Naive thymus-derived CD4-positive, alpha-beta T cell (primary cell): ENCODE data around the gene PLPP4. TPM values are rescaled to one million over a fixed set of nuclear protein-coding genes. Genes with fewer than 3 reads are reported as not detected.

ENCODE experiments used
- ATAC-seq: fragments of 150-1000 bp; cut with Tn5 transposase; 2 replicates; pipeline ENCODE4 v1.10.0; 2021; ENCODE audit warnings: mild to moderate bottlenecking, moderate library complexity
- CTCF ChIA-PET: fragments of 350-600 bp; sonication (Branson Sonifier 250); formaldehyde crosslinking; loops from one replicate; lab custom pipeline; 2021; ENCODE audit warnings: antibody characterized with exemption; lab: Charles Lee
- POLR2A ChIA-PET: fragments of 350-600 bp; sonication (Branson Sonifier 250); formaldehyde crosslinking; loops from one replicate; lab custom pipeline; 2021; ENCODE audit warnings: antibody characterized with exemption, inconsistent platforms; lab: Charles Lee
- DNase-seq, 9 donors: peaks; one replicate each; pipeline versions ENCODE4 v3.0.0 to v3.0.0-alpha.2; 2020 to 2022; ENCODE audit warnings: mixed read lengths in 1 of 9
- H3K27ac ChIP-seq: one replicate; pipeline ENCODE4 v1.7.0; 2013; ENCODE audit warnings: mild to moderate bottlenecking, low read depth, low read length, moderate library complexity
- H3K27me3 ChIP-seq, 2 donors: one replicate each; pipeline ENCODE4 v1.7.0; 2013; ENCODE audit warnings: low read length in 2 of 2, mild to moderate bottlenecking in 2 of 2, moderate library complexity in 2 of 2; ENCODE audit not compliant: control insufficient read depth in 2 of 2, insufficient read depth in 2 of 2
- H3K36me3 ChIP-seq, 3 experiments: 1 replicate in 2 of 3; 2 replicates in 1 of 3; pipeline ENCODE4 v1.7.0; 2013; ENCODE audit warnings: low read length in 3 of 3, mild to moderate bottlenecking in 3 of 3, moderate library complexity in 1 of 3; ENCODE audit not compliant: insufficient read depth in 3 of 3, control insufficient read depth in 2 of 3
- H3K4me1 ChIP-seq, 2 donors: one replicate each; pipeline ENCODE4 v1.7.0; 2013; ENCODE audit warnings: low read length in 2 of 2, mild to moderate bottlenecking in 2 of 2, moderate library complexity in 1 of 2; ENCODE audit not compliant: control insufficient read depth in 2 of 2, insufficient read depth in 2 of 2
- H3K4me3 ChIP-seq: 2 replicates; pipeline ENCODE4 v1.7.0; 2013; ENCODE audit warnings: mild to moderate bottlenecking, low read length
- H3K9me3 ChIP-seq, 3 experiments: 1 replicate in 2 of 3; 2 replicates in 1 of 3; pipeline ENCODE4 v1.7.0; 2013; ENCODE audit warnings: low read length in 3 of 3; ENCODE audit not compliant: control insufficient read depth in 2 of 3
- H3K27ac Mint-ChIP-seq, 9 donors: one replicate each; pipeline ENCODE4 v1.8.0; 2020 to 2022; ENCODE audit warnings: mixed read lengths in 9 of 9, mild to moderate bottlenecking in 8 of 9, moderate library complexity in 5 of 9, inconsistent platforms in 2 of 9
- H3K27me3 Mint-ChIP-seq, 5 donors: one replicate each; pipeline ENCODE4 v1.8.0; 2021 to 2022; ENCODE audit warnings: mixed read lengths in 5 of 5, mild to moderate bottlenecking in 1 of 5
- H3K36me3 Mint-ChIP-seq, 5 donors: one replicate each; pipeline ENCODE4 v1.8.0; 2020 to 2022; ENCODE audit warnings: mixed read lengths in 5 of 5, mild to moderate bottlenecking in 3 of 5, inconsistent platforms in 1 of 5
- H3K4me1 Mint-ChIP-seq, 7 donors: one replicate each; pipeline ENCODE4 v1.8.0; 2020 to 2022; ENCODE audit warnings: mixed read lengths in 7 of 7, mild to moderate bottlenecking in 3 of 7, inconsistent platforms in 1 of 7
- H3K4me3 Mint-ChIP-seq, 10 donors: one replicate each; pipeline ENCODE4 v1.8.0; 2020 to 2022; ENCODE audit warnings: mild to moderate bottlenecking in 10 of 10, mixed read lengths in 10 of 10, moderate library complexity in 6 of 10, inconsistent platforms in 2 of 10
- H3K9me3 Mint-ChIP-seq, 11 donors: one replicate each; pipeline ENCODE4 v1.8.0; 2020 to 2022; ENCODE audit warnings: mixed read lengths in 11 of 11, mild to moderate bottlenecking in 4 of 11, inconsistent platforms in 1 of 11, moderate library complexity in 1 of 11
- intact Hi-C, 2 donors: fragments of 100-400 bp; cut with micrococcal nuclease; formaldehyde crosslinking; loops; one replicate each; pipeline ENCODE4 v1.15.1; 2023
- polyA plus RNA-seq, 2 donors: library from polyadenylated mRNA; unstranded; fragments of 300-500 nt; fragmentation: Illumina TruSeq; gene quantifications; one replicate each; pipeline ENCODE4 v1.2.3, GENCODE V29; 2021
- total RNA-seq, 6 experiments: library from RNA in 5 of 6; stranded (reverse) in 5 of 6; gene quantifications; 1 replicate in 5 of 6; 2 replicates in 1 of 6; pipeline ENCODE4 v1.2.3 and lab custom pipeline; 2021 to 2026

Gene PLPP4
- total and polyA plus RNA-seq, 7 experiments from 2014 or later = not detected

GRCh38 chr10:120573355-120573754 is 116.3 kb downstream of the PLPP4 start:
- H3K4me1 ChIP-seq = no peaks in the 10 kb centered on the region
- no peak overlapping the region for H3K27ac Mint-ChIP-seq
- no peaks in the 10 kb centered on the region for H3K36me3 ChIP-seq
- DNase-seq = no peak
- no peaks in the 10 kb centered on the region for H3K27me3 ChIP-seq
- ChIA-PET CTCF (no interaction called here), POLR2A (no interaction called here)
- H3K4me1 Mint-ChIP-seq = no peaks in the 10 kb centered on the region
- ATAC-seq = no peak
- H3K36me3 Mint-ChIP-seq = no peaks in the 10 kb centered on the region
- no peak overlapping the region for H3K4me3 Mint-ChIP-seq
- H3K27ac ChIP-seq = no peak overlapping the region
- intact Hi-C loops = no loop called here
- H3K9me3 Mint-ChIP-seq = peaks cover 0 to 4% (median 0%) of the 10 kb centered on the region in 11 donors
- H3K27me3 Mint-ChIP-seq = peaks cover 0 to 4% (median 0%) of the 10 kb centered on the region in 5 donors
- no peak overlapping the region for H3K4me3 ChIP-seq
- no peaks in the 10 kb centered on the region for H3K9me3 ChIP-seq

- CTCF ChIA-PET = no interaction called here
- intact Hi-C loops = no loop called here
- peaks cover 0 to 4% (median 0%) of the 10 kb centered on the region in 5 donors for H3K27me3 Mint-ChIP-seq
Measured at GRCh38 chr10:120574981-120575380, 118.0 kb downstream of the PLPP4 start.

GRCh38 chr10:120575411-120575810 is 118.4 kb downstream of the PLPP4 start:
- H3K27me3 ChIP-seq = no peaks in the 10 kb centered on the region
- H3K4me1 ChIP-seq = no peaks in the 10 kb centered on the region
- no peak overlapping the region for H3K4me3 Mint-ChIP-seq
- ATAC-seq (no peak), DNase-seq (no peak)
- peaks cover 0 to 4% (median 0%) of the 10 kb centered on the region in 11 donors for H3K9me3 Mint-ChIP-seq
- H3K9me3 ChIP-seq = no peaks in the 10 kb centered on the region
- H3K27me3 Mint-ChIP-seq = peaks cover 0 to 4% (median 0%) of the 10 kb centered on the region in 5 donors
- H3K4me1 Mint-ChIP-seq = no peaks in the 10 kb centered on the region
- intact Hi-C loops = no loop called here
- ChIA-PET CTCF (no interaction called here), POLR2A (no interaction called here)
- no peak overlapping the region for H3K27ac ChIP-seq
- no peak overlapping the region for H3K27ac Mint-ChIP-seq
- H3K36me3 Mint-ChIP-seq = no peaks in the 10 kb centered on the region
- no peak overlapping the region for H3K4me3 ChIP-seq
- no peaks in the 10 kb centered on the region for H3K36me3 ChIP-seq

More at GRCh38 chr10:120574981-120575380, 118.0 kb downstream of the PLPP4 start:
- Histone ChIP-seq H3K9me3 (no peaks in the 10 kb centered on the region), H3K4me1 (no peaks in the 10 kb centered on the region), H3K4me3 (no peak overlapping the region), H3K36me3 (no peaks in the 10 kb centered on the region), H3K27me3 (no peaks in the 10 kb centered on the region), H3K27ac (no peak overlapping the region)
- Mint-ChIP-seq H3K4me1 (no peaks in the 10 kb centered on the region), H3K27ac (no peak overlapping the region), H3K36me3 (no peaks in the 10 kb centered on the region), H3K9me3 (peaks cover 0 to 4% (median 0%) of the 10 kb centered on the region in 11 donors), H3K4me3 (no peak overlapping the region)
- ATAC-seq (no peak), DNase-seq (no peak)
- POLR2A ChIA-PET = no interaction called here

GRCh38 chr10:120578134-120578533 is 121.1 kb downstream of the PLPP4 start:
- H3K36me3 ChIP-seq = no peaks in the 10 kb centered on the region
- Mint-ChIP-seq H3K4me3 (no peak overlapping the region), H3K27me3 (peaks cover 0 to 4% (median 0%) of the 10 kb centered on the region in 5 donors), H3K9me3 (peaks cover 0 to 4% (median 0%) of the 10 kb centered on the region in 11 donors), H3K36me3 (no peaks in the 10 kb centered on the region), H3K4me1 (no peaks in the 10 kb centered on the region), H3K27ac (no peak overlapping the region)
- DNase-seq = no peak
- intact Hi-C loops = no loop called here
- ChIA-PET CTCF (no interaction called here), POLR2A (no interaction called here)
- H3K27ac ChIP-seq = no peak overlapping the region
- H3K27me3 ChIP-seq = no peaks in the 10 kb centered on the region
- no peaks in the 10 kb centered on the region for H3K4me1 ChIP-seq
- H3K9me3 ChIP-seq = no peaks in the 10 kb centered on the region
- ATAC-seq = no peak
- H3K4me3 ChIP-seq = no peak overlapping the region

GRCh38 chr10:120578890-120579289 is 121.9 kb downstream of the PLPP4 start:
- CTCF ChIA-PET = interaction anchor here (0.5 kb wide), 1 partner anchor 14 kb away, joined by 6 read pairs; no protein-coding TSS in a partner anchor
- Mint-ChIP-seq H3K4me1 (no peaks in the 10 kb centered on the region), H3K36me3 (no peaks in the 10 kb centered on the region), H3K4me3 (no peak overlapping the region), H3K9me3 (peaks cover 0 to 4% (median 0%) of the 10 kb centered on the region in 11 donors), H3K27me3 (peaks cover 0 to 4% (median 0%) of the 10 kb centered on the region in 5 donors), H3K27ac (no peak overlapping the region)
- POLR2A ChIA-PET = interaction anchor here (0.6 kb wide), 1 partner anchor 13 kb away, joined by 3 read pairs; no protein-coding TSS in a partner anchor
- Histone ChIP-seq H3K27me3 (no peaks in the 10 kb centered on the region), H3K4me3 (no peak overlapping the region), H3K27ac (no peak overlapping the region), H3K4me1 (no peaks in the 10 kb centered on the region), H3K36me3 (no peaks in the 10 kb centered on the region), H3K9me3 (no peaks in the 10 kb centered on the region)
- intact Hi-C loops = no loop called here
- no peak for ATAC-seq
- no peak for DNase-seq

- no peaks in the 10 kb centered on the region for H3K36me3 ChIP-seq
- H3K4me3 ChIP-seq = no peak overlapping the region
- H3K27me3 Mint-ChIP-seq = peaks cover 0 to 9% (median 0%) of the 10 kb centered on the region in 5 donors
- intact Hi-C loops = no loop called here
- H3K27ac Mint-ChIP-seq = no peak overlapping the region
- no peaks in the 10 kb centered on the region for H3K4me1 Mint-ChIP-seq
- H3K4me1 ChIP-seq = no peaks in the 10 kb centered on the region
- H3K4me3 Mint-ChIP-seq = no peak overlapping the region
- no peaks in the 10 kb centered on the region for H3K36me3 Mint-ChIP-seq
- CTCF ChIA-PET = no interaction called here
- peaks cover 0 to 8% (median 1%) of the 10 kb centered on the region in 11 donors for H3K9me3 Mint-ChIP-seq
- H3K9me3 ChIP-seq = no peaks in the 10 kb centered on the region
- H3K27me3 ChIP-seq = no peaks in the 10 kb centered on the region
- POLR2A ChIA-PET = no interaction called here
- DNase-seq (no peak), ATAC-seq (no peak)
- H3K27ac ChIP-seq = no peak overlapping the region
Measured at GRCh38 chr10:120580918-120581895, 124.2 kb downstream of the PLPP4 start.
